HG03045 (cell line): ENCODE results near the gene KIF11.
A peak's percentile ranks its signal among the peaks of the same experiment; 100 is the strongest.
"Not testable (repeated sequence)": the region's sequence is repeated elsewhere in the genome, so short reads cannot be mapped to it uniquely, and the experiment has no call there.

Experiments
- ATAC-seq: cut with Tn5 transposase; IDR thresholded peaks from one replicate; pipeline ENCODE4 v1.9.1; 2021; ENCODE audit warnings: mild to moderate bottlenecking, moderate library complexity; ENCODE audit not compliant: unreplicated experiment

KIF11 gene

DNA sequence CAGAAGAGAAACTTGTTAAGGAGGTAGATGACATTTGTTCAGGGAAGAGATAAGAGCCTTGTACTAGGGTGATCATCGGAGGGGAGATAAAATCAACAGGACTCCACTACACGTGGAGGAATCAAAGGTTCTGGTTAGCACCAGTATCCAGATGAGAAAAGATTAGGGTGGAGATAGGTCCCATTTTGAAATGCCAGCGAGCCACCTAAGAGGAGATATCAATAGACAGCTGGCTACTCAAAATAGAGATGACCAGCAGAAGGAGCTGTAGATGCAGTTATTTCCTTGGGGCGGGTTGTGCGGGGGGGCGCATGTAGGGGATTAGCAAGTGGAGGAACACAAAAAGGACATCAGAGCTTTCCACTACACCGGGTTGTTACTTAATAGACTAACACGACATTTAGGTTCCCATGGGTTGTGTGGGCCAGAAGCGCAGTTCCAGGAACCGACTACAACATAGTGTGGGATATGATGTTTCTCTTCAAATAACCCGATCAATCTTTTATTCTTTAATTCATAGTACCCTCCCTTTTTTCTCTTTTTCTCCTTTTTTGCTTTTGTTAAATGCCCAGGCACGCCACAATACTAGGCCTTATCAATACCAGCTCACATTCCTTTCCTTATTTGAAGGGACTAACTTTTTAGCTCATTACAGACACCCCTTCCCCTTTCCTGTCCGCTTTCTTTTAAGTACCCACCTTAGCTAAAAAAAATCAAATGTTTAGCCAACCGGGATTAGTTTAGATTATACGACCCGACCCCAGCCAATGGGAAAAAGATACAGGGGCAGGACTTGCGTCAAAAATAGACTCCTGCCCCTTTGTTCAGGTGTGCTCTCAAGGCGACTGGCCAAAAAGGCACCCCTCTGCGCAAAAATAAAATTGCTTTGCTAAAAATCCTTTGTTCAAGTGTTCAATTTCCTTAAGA lies 2.0 kb upstream of the KIF11 start:
- ATAC-seq, result peak; percentile 16

DNA sequence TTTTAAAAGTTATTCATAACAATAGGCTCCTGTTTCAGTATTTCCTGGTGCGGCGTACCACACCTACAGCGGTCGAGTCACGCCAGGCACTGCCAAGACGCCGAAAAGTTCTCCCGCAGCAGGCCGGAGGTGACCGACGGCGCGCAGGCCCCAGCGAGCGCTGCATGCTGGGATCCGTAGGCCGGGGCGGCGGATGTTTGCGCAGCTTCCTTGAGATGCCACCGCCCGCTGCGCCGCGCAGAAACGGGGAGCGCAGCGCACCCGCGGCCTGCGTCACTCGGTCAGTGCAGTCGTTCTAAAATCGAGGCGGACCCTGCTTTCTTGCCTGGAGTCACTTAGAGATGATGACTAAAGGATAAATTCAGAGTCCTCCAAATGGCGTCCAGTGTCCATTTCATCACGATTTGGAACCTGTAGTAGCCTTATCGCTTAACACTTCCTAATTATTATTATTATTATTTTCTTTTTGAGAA lies 1.3 kb upstream of the KIF11 start:
- peak; percentile 78 for ATAC-seq

DNA sequence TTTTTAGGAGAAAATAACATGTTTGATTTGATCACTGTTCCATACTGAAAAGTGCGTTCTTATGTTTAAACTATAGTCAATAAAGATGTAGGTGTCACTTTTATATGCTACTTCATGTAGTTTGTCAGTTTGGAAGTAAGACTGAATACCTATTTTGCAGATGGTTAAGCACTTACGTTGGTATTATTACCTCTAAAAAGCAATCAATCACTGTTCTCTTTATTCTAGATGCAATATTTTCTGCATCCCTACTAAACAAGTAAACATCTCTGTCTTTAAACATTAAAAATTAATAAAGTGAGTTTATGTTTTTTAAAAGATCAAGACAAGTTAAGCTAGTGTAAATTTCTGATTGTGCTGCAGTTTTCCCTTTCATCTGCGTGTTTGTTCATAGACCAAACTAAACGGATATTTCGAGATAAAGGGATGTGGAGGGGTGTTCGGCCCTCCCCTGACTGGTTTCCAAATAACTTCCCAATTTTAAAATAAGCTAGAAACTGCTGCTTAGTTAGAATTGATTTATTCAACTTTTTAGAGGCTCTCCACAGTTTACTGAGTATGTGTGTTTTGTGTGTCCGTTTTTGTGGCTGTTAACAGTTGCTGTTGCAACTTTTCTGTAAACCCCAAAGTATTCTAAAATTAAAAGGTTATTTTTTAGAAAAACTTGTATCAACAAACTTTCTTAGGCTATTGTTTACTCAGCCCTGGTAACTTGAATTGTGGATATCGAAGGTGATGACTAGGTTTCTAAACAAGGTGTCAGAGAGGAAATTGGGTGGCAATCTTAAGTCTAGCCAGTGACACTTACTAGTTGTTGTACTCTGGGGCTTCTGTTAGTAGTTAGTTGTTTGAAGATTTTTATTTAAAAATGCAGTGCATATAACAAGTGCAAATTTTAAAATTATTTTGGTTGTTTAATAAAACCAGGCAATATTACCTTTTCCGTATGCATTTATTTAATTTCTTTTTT lies 974 bp downstream of the KIF11 start:
- ATAC-seq, result no peak

DNA sequence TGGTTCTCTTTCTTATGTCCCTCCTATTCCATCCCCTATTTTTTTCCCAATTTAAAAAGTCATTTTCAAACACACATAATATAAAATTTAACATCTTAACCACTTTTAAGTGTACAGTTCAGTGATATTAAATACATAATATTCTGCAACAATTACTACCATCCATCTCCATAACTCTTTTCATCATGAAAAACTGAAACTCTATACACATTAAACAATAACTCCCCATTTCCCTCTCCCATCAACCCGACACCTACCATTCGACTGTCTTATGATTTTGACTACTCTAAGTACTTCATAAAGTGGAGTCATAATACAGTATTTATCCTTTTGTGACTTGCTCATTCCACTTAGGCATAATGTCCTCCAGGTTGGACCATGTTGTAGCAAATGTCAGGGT lies 2.6 kb downstream of the KIF11 start:
- ATAC-seq, result no peak

DNA sequence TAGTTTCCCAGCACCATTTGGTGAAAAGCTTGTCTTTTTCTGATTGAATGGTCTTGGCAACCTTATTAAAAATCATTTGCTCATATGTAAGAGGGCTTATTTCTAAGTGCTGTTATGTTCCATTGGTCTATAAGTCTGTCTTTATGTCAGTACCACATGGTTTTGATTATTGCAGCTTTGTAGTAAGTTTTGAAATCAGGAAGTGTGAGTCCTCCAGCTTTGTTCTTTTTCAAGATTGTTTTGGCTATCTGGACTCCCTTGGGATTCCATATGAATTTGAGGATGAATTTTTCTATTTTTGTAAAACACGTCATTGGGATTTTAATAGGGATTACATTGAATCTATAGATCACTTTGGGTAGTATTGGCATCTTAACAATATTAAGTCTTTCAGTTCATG lies 5.4 kb downstream of the KIF11 start:
- no peak for ATAC-seq

DNA sequence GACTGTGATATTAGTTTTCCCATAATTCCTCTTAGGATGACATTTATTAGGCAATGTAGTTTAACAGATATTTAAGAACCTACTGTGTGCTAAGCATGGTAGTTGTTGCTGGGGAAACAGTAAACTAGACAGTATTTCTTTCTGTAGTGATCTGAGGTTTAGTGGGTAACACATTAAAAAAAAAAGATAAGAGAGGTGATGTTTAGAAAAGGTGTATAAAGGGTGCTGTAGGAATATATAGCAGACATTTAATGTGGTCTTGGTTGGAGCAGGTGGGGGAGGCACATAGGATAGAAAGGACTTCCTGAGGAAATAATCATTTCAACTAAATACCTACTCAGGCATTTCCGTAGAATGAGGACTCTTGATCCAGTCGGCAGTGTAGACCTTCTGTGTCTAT lies 11.9 kb downstream of the KIF11 start:
- no peak for ATAC-seq

DNA sequence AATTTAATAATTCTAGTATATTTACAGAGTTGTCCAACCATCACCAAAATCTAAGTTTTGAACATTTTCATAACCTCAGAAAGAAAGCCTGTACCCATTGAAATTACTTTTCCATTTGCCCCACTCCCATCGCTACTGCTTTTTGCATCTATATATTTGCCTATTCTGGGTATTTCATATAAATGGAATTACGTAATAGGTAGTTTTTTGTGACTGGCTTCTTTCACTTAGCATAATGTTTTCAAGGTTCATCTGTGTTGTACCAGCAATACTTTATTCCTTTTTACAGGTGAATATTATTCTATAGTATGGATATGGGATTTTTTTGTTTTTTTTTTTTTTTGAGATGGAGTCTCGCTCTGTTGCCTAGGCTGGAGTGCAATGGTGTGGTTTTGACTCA lies 22.6 kb downstream of the KIF11 start:
- no peak for ATAC-seq

DNA sequence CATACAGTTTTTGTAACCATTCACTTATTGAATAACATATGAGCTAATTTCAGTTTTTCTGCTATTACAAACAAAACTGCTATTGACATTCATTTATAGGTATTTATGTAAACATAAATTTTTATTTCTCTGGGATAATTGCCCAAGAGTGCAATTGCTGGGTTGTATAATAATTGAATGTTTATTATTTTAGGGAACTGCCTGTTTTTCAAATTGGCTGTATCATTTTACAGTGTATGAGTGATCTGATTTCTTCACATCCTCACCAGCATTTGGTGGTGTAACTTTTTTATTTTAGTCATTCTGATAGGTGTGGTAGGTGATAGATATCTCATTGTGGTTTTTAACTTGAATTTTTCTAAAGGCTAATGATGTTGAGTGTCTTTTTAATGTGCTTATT lies 26.4 kb downstream of the KIF11 start:
- no peak for ATAC-seq

DNA sequence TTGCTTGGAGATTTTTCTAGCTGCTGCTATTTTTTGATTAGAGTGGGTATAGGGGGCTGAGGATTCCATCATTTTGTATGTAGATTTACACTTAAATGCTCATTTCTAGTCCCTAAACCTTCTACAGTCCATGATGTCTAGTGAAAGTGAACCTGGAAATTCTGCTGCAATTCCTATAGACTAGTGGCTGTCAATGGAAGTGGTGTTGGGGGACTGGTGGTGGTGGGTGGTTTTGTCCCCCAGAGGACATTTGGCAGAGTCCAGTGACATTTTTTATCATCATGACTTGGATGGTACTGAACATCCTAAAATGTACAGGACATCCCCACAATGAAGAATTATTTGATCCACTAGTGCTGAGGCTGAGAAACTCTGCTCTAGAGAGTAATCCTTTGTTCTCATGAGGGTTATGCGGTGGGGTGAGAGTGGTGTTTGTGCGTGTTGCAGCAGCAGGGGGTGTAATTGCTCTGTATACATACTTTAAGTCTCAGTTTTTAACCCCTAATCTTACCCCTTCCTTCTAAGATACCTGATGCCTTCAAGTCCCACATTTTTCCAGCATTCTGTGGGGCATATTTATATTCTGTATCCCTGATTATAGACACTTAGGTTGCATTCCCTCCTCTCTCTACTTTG lies 35.0 kb downstream of the KIF11 start:
- no peak for ATAC-seq

DNA sequence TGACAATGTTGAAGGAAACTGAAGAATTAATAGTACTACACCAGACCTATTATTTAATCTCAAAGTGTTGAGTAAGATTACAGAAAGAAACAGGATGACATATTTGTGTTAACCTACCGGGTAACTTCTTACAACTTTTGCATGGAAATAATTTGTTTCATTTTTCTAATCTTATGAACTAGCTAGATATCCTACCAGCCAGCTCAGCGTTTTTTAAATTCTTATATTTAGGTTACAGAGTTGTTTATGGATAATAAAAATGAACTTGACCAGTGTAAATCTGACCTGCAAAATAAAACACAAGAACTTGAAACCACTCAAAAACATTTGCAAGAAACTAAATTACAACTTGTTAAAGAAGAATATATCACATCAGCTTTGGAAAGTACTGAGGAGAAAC lies 37.0 kb downstream of the KIF11 start:
- no peak for ATAC-seq

DNA sequence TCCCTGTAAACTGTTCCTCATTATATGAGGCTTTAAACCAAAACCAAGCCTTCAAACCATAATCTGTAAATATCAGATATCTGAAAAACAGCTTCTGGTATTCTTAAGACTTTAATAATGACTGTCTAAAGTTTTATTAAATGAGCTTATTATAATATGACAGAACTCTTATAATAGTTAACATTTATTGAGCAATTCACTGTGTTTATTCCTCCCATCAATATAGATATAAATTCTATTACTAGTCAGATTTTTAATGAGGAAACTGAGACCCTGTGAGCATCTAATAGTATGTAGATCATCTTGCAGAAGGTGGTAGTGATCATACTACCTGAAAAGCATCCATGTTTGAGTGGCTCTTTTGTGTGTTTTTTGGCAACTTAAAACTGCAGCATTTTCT lies 45.1 kb downstream of the KIF11 start:
- no peak for ATAC-seq

DNA sequence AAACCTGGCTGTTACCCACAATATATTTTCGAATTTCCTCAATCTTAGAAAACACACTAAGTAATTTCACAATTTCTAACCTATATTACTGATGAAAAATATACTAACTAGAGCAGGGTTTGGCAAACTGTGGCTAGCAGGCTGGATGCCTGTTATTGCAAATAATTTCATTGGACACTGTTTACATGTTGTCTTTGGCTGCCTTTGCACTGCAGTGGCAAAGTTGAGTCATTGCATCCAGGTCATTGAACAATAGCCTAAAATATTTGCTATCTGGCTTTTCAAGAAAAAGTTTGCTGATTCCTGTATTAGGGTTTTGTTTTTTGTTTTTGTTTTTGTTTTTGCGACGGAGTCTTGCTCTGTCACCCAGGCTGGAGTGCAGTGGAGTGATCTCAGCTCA lies 47.2 kb downstream of the KIF11 start:
- ATAC-seq, result no peak

DNA sequence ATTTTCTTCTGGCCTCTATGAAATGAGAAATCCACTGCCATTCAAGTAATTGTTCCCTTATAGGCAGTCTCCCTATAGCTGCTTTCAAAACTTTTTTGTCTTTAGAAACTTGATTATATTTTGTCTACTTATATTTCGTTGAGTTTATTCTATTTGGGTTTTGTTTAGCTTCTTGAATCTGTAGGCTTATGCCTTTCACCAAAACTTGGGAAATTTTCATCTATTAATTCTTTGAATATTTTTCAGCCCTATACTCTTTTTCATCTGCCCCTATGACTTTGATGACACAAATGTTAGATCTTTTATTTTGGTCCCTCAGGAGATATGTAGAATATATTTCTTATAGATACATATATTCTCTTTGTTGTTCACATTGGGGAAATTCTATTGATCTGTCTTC lies 48.6 kb downstream of the KIF11 start:
- no peak for ATAC-seq

DNA sequence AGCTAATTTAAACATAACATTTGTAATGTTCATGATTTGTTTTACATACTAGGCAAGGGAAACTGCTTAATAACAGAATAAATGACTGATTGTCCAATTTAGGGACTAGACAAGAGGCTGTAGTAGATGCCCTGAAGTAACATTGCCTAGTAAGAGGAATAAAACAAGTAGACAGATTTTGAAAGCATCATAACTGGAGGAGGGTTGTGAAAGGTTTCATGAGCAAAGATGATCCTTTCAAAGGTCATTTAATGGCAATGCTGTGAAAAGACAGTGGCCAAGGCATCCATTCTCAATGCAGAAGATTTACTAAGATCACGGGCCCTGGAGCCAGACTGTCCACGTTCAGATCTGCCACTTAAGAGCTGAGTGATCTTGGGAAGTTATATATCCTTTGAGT lies 52.0 kb downstream of the KIF11 start:
- no peak for ATAC-seq

DNA sequence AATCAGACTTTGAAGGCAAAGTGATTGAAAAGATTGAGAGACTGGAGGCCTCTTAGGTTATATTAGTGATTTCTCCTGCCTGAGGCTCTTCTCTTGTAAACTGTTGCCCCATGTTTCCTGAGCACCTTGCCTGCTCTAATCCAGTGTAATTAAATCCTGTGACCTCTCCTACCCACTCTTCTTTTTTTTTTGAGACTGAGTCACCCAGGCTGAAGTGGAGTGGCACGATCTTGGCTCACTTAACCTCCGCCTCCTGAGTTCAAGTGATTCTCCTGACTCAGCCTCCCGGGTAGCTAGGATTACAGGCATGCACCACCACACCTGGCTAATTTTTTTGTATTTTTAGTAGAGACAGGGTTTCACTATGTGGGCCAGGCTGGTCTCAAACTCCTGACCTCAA lies 57.9 kb downstream of the KIF11 start:
- not testable (repeated sequence) for ATAC-seq

DNA sequence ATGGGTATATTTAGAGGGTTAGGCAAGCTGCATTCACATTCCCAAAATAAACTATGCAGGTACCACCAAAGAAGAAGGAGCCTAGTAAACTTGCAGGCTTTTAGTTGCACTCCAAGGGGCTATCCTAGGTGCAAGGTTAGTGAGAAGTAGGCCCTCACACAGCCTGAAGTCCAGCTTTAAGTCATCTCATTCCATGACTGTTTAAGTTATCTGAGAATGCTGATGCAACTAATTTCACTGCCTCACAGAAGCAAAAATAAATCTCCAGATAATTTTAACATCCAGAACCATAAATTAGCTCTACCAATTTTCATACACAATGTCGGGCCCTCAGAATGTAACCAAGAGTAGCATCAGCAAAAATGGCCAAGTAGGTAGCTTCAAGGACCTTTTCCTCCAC lies 62.5 kb downstream of the KIF11 start:
- ATAC-seq, result no peak

DNA sequence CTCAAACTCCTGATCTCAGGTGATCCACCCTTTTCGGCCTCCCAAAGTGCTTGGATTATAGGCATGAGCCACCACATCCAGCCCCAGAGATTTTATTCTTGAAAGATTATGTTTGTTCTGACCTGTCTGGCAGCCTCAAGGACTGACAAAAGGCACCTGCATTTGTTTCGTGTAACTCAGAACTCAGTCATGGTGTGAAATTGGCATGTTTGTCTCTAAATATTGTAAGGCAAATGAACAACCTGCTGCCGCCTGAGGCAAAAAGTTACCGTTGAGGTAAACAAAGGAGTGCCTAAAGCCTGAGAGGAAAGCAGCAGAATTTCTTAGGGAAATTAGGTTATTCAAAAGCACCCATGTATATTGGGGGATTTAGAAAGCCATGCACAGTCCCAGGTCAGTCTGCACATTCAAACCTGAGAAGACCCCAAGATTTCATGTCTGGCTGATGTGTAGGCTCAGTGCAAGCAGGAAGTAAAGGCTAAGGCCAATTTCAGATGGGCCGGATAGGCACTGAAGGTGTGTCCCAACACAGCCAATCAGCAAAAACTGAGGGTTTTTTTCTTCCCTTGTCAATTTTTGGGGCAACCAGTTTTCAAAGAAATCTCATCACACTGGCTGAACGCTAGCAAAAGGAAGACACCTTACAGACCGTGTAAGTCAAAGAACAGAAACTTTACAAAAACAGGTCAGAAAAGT lies 63.5 kb downstream of the KIF11 start:
- ATAC-seq, result no peak

DNA sequence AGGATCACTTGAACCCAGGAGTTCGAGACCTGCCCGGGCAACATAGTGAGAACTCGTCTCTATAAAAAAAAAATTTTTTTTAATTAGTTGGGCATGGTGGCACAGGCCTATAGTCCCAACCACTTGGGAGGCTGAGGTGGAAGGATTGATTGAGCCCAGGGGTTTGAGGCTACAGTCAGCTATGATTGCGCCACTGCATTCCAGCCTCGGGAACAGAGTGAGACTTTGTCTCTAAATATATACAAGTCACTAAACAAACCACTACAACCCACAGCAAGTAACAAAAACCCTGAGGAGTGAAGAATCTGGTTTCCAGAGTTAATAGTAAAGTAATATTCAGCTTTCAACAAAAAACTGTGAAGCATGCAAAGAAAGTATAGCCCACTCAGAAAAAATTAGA lies 64.1 kb downstream of the KIF11 start:
- no peak for ATAC-seq

DNA sequence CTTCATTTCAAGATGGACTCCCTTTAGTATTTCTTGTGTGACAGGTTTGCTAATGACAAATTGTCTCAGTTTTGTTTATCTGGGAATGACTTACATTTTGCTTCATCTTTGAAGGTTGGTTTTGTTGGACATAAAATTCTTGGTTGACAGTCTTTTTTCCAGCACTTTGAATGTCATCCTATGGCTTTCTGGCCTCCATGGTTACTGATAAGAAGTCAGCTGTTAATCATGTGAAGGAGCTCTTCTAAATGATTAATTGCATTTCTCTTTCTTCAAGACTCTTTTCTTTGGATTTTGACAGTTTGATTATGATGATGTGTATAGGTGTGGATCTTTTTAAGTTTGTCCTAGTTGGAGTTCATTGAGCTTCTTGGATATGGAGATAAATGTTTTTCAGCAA lies 69.9 kb downstream of the KIF11 start:
- no peak for ATAC-seq

DNA sequence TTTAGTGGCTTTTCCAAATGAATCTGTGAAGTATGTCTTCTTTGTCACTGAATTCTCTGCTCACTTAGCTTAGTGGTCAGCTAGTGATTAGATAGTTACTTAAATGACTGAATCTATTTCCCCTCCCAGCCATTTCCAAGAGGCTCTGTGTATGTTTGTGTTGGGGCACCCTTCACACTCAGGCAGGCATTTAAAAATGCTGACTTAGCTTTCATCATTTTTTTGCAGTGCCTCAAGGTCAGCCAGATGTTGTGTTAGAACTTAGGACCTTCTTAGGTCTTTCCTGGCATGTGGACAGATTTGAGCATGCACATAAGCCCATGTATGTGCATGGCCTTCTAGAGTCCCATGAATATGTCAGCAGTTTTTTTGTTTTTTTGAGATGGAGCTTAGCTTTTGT lies 71.4 kb downstream of the KIF11 start:
- ATAC-seq, result no peak

DNA sequence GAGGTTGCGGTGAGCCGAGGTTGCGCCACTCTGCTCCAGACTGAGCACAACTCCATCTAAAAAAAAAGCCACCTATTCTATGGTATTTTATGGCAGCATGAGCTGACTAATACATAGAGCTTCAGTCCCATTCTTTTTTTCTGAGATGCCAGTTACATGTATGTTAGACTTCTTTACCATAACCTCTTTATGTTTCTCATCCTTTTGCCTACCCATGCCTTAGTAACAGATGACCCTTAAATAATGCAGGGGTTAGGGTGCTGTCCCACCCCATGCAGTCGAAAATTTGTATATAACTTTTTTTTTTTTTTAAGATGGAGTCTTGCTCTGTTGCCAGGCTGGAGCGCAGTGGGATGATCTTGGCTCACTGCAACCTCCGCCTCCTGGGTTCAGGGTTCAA lies 74.1 kb downstream of the KIF11 start:
- ATAC-seq, result no peak
